Adipose tissue (tissue), 3 donors: ENCODE results near the gene RGS6. TPM values are rescaled to one million over a fixed set of nuclear protein-coding genes. Genes with fewer than 3 reads are reported as not detected.
"Not testable (repeated sequence)": the region's sequence is repeated elsewhere in the genome, so short reads cannot be mapped to it uniquely, and the experiment has no call there.

Source experiments
- H3K27ac ChIP-seq: one replicate; pipeline ENCODE4 v1.5.1; 2013; ENCODE audit warnings: low read depth, low read length
- WGBS, 3 donors: extraction: QIAGEN DNeasy Blood & Tissue Kit; methylation state at CpG; one replicate each; pipeline ENCODE4 v1.1.7; 2013; 5-methylcytosine and 5-hydroxymethylcytosine counted together
- polyA plus RNA-seq, 3 donors: library from polyadenylated mRNA; stranded (reverse); fragments of 200-250 nt; gene quantifications; one replicate each; pipeline ENCODE4 v1.2.3, GENCODE V29; 2013
- donor health status: healthy with polysubstance abuse.
- donor health status: Bipolar disorder and iron deficiency.
- donor health status: healthy.

RGS6 gene
- polyA plus RNA-seq, 3 donors: 0.79 to 1.9 (median 1.6) TPM

DNA sequence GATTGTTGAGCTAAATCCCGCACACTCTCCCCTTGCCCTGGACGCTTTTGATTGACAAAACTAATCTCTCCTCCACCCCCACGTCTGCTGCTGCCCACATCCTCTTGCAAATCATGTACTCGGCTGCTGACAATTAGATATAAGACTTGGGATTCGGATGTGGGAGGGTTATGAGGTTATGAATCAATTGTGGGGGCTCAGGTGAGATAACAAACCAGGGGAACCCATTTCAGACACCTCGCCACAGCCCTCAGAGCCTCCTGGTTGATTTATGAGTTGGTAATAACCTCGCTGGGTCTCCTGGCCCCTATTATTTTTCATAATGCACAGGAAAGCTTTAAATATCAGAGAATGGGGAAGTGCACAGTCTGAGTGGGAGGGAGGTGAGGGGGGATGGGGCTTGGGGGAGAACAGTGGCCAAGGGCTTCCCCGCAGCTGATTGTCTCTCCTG lies 511.8 kb downstream of the RGS6 start:
- 43 to 58% (median 56%) methylated on average over 8 of the region's 8 CpGs for WGBS, 3 donors
- H3K27ac ChIP-seq: no peak overlapping the region

- WGBS, 3 donors: 78 to 87% (median 80%) methylated on average over 6 of the region's 6 CpGs
- H3K27ac ChIP-seq: no peak overlapping the region
These were observed 512.5 kb downstream of the RGS6 start for GRCh38 chr14:72444701-72445100.

DNA sequence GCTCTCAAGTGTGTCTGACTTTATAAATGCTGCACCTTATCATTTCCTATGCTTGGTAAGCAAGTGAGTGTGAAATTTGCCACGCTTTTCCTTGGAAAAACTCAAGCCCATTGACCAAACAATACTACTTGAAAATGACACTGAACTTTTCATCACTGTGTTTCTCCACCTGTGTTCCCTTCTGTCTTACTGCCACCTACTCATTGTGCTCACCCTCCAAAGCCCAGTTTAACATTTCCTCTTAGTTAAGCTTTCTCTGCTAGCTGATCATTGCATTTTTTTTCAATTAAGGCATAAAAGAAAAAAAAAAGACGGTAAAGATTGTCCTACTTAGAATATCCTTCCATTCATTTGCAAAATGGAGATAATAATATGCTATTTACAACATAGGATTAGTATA lies 516.0 kb downstream of the RGS6 start:
- WGBS, 3 donors: 71 to 87% (median 83%) methylated on average over 2 of the region's 2 CpGs
- no peak overlapping the region for H3K27ac ChIP-seq

DNA sequence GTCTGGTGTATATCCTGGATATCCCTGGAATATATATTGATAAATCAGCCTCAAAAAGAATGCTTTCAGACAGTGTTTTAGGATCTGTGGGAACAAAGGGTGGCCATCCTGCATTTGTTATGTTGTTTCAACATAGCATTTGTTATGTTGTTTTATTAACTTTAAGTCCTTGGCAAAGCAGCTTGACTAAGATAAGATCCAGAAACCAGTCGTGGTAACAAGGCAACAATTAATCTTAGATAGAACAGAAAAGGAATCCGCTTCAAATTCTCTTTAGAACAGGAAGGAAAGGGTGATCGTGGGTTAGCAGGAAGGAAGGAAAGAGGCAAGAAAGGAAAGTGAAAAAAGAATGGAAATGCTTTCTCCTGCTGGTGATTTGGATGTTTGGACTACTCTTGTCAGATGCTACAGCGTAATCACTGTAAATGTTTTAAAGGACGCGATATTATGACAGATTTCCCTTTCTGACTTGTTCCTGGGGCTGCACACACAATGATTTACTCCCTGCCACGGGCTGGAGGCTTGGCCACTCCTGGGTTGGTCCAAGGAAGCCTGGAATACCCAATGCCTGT lies 518.3 kb downstream of the RGS6 start:
- WGBS, 3 donors: 41 to 48% (median 43%) methylated on average over 7 of the region's 7 CpGs
- no peak overlapping the region for H3K27ac ChIP-seq

DNA sequence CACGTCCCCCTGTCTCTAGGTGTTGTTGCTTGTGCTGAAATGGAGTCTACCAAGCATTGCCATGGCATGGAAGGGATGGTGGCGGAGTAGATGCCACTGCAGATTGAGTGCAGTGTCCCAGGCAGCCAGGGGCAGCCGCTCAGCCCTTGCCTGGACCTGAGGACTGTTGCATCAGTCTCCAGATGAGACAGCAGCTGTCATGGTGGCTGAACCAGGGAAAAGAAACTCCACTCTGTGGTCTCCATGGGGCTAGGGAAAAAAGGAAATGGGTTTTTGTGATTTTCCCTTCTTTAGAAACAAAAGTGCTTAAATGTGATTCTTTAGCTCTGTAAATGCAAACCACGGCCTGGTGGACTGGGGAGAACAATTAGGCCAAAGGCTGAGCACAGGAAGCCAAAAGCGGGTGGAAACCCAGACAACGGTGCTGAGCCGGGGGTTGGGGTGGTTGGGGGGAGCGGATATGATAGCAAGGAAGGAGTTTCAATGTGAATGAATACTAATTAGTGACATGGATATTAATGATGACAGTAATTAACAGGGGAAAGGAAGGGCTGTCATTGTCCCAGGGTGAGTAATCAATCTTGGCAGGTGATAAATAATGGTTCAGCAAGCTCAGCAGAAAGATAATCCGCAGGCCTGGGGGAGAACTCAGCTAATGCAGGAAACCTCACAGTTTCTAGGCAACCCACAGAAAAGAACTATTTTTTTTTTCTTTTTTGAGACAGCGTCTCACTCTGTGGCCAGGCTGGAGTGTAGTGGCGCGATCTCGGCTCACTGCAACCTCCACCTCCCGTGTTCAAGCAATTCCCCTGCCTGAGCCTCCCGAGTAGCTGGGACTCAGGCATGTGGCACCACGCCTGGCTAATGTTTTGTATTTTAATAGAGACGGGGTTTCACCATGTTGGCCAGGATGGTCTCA lies 519.1 kb downstream of the RGS6 start:
- 18 to 42% (median 22%) methylated on average over 17 of the region's 17 CpGs for WGBS, 3 donors
- no peak overlapping the region for H3K27ac ChIP-seq

- 86 to 93% (median 89%) methylated on average over 5 of the region's 5 CpGs for WGBS, 3 donors
- no peak overlapping the region for H3K27ac ChIP-seq
These were observed 520.5 kb downstream of the RGS6 start for GRCh38 chr14:72452774-72453173.

GRCh38 chr14:72454388-72455160 lies 522.3 kb downstream of the RGS6 start:
- WGBS, 3 donors: 67 to 86% (median 79%) methylated on average over 3 of the region's 3 CpGs
- no peak overlapping the region for H3K27ac ChIP-seq

DNA sequence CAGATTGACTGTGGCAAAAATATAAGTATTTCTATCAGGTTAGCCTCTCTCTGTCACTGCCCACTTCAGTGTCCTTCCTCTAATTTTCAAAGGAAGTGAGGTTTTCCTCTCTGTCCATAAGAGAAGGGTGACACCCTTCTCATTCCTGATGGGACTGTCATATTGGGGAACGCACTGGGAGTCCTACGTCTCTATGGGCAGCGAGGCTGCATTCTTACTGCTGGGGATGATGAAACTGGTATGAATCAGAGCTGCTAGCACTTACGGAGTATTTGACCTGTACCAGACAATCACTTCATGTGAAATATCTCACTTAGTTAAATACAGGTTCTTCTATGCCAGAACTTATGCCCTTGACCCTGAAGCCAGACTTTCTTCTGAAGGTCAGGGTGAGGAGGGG lies 525.4 kb downstream of the RGS6 start:
- 80 to 93% (median 88%) methylated on average over 4 of the region's 4 CpGs for WGBS, 3 donors
- H3K27ac ChIP-seq: no peak overlapping the region

DNA sequence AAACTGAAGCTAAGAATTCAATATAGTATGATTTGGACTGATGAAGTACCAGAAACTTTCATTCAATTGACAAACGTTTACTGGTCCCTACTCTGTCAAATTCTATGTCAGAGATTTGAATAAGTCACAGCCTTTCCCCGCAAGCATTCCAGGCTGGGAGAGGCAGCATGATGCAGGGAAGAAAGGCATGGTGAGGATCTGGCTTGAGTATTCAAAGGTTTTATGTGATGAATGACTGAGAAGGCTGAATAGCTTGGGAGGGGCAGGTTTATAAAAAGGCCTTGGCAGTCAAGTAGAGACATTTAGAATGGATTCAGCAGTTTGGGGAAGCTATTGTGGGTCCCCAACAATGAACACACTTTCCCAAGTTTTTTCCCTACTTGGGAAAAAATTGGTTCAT lies 529.8 kb downstream of the RGS6 start:
- WGBS, 3 donors: 55 to 82% (median 74%) methylated on average over 2 of the region's 2 CpGs
- no peak overlapping the region for H3K27ac ChIP-seq

GRCh38 chr14:72463291-72463866 lies 531.1 kb downstream of the RGS6 start:
- WGBS, 3 donors: 73 to 86% (median 85%) methylated on average over 5 of the region's 5 CpGs
- H3K27ac ChIP-seq: no peak overlapping the region

DNA sequence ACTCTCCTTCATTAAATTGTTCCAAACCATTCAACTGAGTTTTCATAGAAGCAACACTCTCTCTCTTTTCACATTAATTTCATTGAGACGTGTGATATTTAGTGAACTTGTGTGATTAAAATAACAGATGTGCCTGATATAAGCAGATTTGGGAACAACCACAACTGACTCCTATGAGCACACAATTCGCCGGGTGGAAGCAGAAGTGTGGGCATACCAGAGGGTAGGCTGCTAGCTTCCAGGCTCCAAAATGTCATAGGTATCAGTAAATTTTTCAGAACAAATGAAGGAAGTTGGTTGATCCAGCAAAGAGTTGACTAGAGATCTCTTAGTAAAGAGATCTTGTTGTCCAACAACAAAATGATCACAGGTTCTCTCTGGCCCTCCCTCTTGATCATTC lies 532.0 kb downstream of the RGS6 start:
- 77 to 87% (median 87%) methylated on average over 3 of the region's 3 CpGs for WGBS, 3 donors

GRCh38 chr14:72466325-72466724 lies 534.1 kb downstream of the RGS6 start:
- no peak overlapping the region for H3K27ac ChIP-seq

More for the DNA sequence above, 532.0 kb downstream of the RGS6 start:
- no peak overlapping the region for H3K27ac ChIP-seq

GRCh38 chr14:72471346-72471745 lies 539.1 kb downstream of the RGS6 start:
- no peak overlapping the region for H3K27ac ChIP-seq
- 89 to 97% (median 95%) methylated on average over 6 of the region's 6 CpGs for WGBS, 3 donors

DNA sequence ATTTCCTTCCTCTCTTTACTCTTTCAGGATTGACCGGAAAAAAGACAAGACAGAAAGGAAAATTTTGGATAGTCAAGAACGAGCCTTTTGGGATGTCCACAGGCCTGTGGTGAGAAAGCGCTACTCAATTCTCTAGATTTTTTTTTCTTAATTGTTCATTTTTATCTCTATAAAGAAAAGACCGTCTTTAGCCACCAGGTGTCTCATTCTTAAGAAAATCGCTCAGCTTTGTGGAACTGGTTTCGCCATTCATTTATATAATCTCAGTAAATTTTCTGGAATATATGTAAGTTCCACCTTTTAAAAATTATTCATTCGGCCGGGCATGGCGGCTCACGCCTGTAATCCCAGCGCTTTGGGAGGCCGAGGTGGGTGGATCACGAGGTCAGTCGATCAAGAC lies 540.6 kb downstream of the RGS6 start:
- 91 to 93% (median 93%) methylated on average over 14 of the region's 14 CpGs for WGBS, 3 donors

DNA sequence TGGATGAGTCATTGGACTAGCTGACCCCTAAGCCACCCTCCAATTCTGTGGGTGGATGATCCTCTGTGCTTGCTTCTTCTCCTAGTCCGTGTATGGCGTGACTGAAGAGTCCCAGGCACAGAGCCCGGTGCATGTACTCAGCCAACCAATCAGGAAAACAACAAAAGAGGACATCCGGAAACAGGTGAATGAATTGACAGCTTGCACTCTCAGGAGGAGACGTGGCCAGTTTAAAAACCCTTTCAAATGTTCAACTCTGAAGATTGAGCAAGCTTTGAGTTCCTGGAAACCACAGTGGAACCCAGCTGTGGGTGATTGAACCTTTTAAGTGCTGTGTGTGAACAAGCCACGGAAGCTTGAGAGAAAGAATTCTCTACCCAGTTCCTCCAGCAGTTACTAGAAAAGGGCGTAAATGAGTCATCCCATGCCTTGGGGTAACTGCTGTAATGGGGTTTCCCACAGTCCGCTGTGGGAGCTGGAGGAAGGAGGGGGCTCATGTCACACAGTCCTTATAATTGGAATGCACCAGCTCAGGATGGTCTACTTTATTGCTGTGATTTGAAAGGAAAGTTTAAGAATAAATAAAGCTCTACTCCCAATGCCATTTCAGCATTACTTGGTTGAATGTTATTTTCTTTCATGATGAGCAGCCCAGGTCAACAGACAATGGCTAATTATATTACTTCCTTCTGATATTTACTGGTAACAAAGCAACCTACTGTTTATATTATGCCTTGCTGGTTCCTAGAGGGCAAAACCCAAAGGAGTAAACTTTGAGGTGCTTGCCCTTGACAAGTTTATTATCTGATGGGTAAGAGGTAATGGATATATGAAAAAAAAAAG lies 544.6 kb downstream of the RGS6 start:
- whole genome bisulfite sequencing, 3 donors: 37 to 64% (median 39%) methylated on average over 8 of the region's 8 CpGs
- H3K27ac ChIP-seq: no peak overlapping the region

More for the DNA sequence above, 540.6 kb downstream of the RGS6 start:
- H3K27ac ChIP-seq: no peak overlapping the region

- 61 to 67% (median 66%) methylated on average over 5 of the region's 5 CpGs for WGBS, 3 donors
- not testable (repeated sequence) for H3K27ac ChIP-seq
These were observed 545.3 kb downstream of the RGS6 start for GRCh38 chr14:72477578-72477977.

- WGBS, 3 donors: 70 to 88% (median 78%) methylated on average over 8 of the region's 8 CpGs
These were observed 546.3 kb downstream of the RGS6 start for GRCh38 chr14:72478471-72478893.

DNA sequence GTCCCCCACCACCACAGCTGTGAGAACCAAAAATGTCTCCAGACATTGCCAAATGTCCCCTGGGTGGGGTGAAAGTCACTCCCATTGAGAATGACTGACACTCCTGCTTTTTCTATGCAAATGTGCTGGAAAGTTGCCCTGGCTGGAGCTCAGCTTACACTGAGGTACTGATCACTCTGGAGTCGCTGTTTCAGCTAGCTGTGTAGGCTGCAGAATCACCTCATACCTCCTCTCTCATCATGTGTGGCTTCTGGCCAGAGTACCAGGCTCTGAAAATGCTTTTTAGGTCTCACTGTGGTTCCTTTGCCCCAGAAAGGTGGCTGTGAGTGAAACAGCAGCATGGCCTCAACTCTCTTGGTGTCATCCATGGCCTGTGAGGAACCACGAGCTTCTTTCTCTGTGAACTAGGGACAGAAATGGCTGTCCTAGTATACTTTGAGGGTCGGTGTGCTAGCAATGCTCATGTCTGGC lies 547.3 kb downstream of the RGS6 start:
- WGBS, 3 donors: 69 to 82% (median 75%) methylated on average over 3 of the region's 3 CpGs

More at GRCh38 chr14:72478471-72478893, 546.3 kb downstream of the RGS6 start:
- H3K27ac ChIP-seq: no peak overlapping the region

More for the DNA sequence above, 547.3 kb downstream of the RGS6 start:
- no peak overlapping the region for H3K27ac ChIP-seq
